ENCODE data around the gene KLHL7. TPM values are rescaled to one million over a fixed set of nuclear protein-coding genes. Genes with fewer than 3 reads are reported as not detected.

The KLHL7 gene
- polyA plus RNA-seq, 2 of the 4 experiments (the other 2 are of a cell fraction) = 23.3 to 45.4 TPM

DNA sequence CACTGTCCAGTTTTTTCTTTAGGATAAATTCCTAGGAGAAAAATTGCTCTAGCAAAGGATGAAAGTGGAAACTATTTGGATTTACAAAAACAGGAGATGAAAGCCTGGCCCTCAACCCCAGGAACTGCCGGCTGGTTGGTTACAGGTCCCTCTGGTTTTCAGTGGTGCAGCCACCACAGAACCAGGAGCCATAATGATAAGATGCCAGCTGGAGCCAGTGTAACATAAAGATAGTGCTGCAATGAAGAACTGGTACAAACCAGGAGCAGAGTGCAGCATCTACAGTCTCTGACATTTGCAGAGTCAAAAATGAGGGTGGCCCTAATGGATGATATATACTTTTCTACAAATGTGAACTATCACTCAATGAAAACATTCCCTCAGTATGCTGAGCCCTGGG, 55.9 kb downstream of the KLHL7 start:
- Histone ChIP-seq H3K4me1 (no peaks in the 10 kb centered on the region), H3K4me3 (no peak overlapping the region), H3K27ac (no peak overlapping the region), H3K4me2 (no peak overlapping the region), H3K9me3 (no peaks in the 10 kb centered on the region)
- ATAC-seq = no peak
- TF ChIP-seq ELK1 (IDR thresholded peaks at IDR 0.05; ENCODE audit: low read depth, low read length) = no peak
- no peak for TF ChIP-seq JUNB (IDR thresholded peaks at IDR 0.05)
- TF ChIP-seq ZSCAN20 (CRISPR knock-in tag; IDR thresholded peaks at IDR 0.05) = no peak
- TF ChIP-seq FOXS1 (CRISPR knock-in tag; IDR thresholded peaks at IDR 0.05) = no peak
- TF ChIP-seq KDM5A (IDR thresholded peaks at IDR 0.05) = no peak
- no peak for DNase-seq (ENCODE audit: low read depth in 1 of 2, low spot score in 1 of 2)
- ChIA-PET CTCF (no interaction called here), POLR2A (no interaction called here)
- FAIRE-seq = no peak
- WGBS (ENCODE audit: missing lambda C conversion rate) = 93% methylated on average over 1 of the region's 1 CpG

DNA sequence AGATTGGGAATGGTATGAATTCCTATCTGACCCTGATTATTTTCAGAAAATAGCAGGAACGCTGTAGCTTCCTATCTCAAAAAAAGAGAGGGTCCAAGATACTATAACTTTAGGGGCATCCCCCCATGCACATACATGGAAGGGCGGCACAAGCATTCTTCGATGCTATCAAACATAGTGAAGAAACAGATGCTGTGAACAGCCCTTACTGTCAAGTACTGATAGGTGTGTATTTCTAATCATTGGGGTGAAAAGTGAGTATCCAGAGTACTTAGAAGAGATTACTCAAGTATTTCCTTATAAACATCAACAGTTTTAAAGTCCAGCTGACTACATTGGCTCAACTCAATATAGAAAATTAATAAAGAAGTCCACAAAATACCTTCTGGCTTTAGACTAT, 59.3 kb downstream of the KLHL7 start:
- POLR2A ChIA-PET = no interaction called here
- ATAC-seq (no peak), DNase-seq (ENCODE audit: low read depth in 1 of 2, low spot score in 1 of 2) (no peak), FAIRE-seq (no peak)
- Histone ChIP-seq H3K9me3 (no peaks in the 10 kb centered on the region), H3K27ac (no peak overlapping the region), H3K4me2 (no peak overlapping the region), H3K4me3 (no peak overlapping the region), H3K4me1 (no peaks in the 10 kb centered on the region)
- TF ChIP-seq HOXA7 (CRISPR knock-in tag; IDR thresholded peaks at IDR 0.05) = no peak
- TF ChIP-seq NFE2L2 (conservative IDR thresholded peaks at IDR 0.05; ENCODE audit: low read length) = no peak
- TF ChIP-seq PHF8 (IDR thresholded peaks at IDR 0.05; ENCODE audit: borderline replicate concordance, low read depth) = no peak
- TF ChIP-seq EHMT2 (IDR thresholded peaks at IDR 0.05; ENCODE audit: low read depth) = no peak
- TF ChIP-seq HEYL (CRISPR knock-in tag; IDR thresholded peaks at IDR 0.05) = no peak
- TF ChIP-seq TFCP2L1 (CRISPR knock-in tag; IDR thresholded peaks at IDR 0.05) = no peak
- TF ChIP-seq SMC3 (IDR thresholded peaks at IDR 0.05) = no peak
- no peak for TF ChIP-seq HDAC2 (IDR thresholded peaks at IDR 0.05)
- no peak for TF ChIP-seq FOSB (CRISPR knock-in tag; IDR thresholded peaks at IDR 0.05)
- TF ChIP-seq CHD4 (IDR thresholded peaks at IDR 0.05; ENCODE audit: borderline replicate concordance) = no peak
- no peak for TF ChIP-seq ESRRA (IDR thresholded peaks at IDR 0.05; ENCODE audit: borderline replicate concordance, low read length)
- no peak for TF ChIP-seq NR3C1 (IDR thresholded peaks at IDR 0.05)
- no peak for TF ChIP-seq BHLHE40 (IDR thresholded peaks at IDR 0.05; ENCODE audit: low read depth, low read length)
- TF ChIP-seq, protein P1, sequence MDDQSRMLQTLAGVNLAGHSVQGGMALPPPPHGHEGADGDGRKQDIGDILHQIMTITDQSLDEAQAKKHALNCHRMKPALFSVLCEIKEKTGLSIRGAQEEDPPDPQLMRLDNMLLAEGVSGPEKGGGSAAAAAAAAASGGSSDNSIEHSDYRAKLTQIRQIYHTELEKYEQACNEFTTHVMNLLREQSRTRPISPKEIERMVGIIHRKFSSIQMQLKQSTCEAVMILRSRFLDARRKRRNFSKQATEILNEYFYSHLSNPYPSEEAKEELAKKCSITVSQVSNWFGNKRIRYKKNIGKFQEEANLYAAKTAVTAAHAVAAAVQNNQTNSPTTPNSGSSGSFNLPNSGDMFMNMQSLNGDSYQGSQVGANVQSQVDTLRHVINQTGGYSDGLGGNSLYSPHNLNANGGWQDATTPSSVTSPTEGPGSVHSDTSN (IDR thresholded peaks at IDR 0.05) = no peak
- TF ChIP-seq, protein P2, sequence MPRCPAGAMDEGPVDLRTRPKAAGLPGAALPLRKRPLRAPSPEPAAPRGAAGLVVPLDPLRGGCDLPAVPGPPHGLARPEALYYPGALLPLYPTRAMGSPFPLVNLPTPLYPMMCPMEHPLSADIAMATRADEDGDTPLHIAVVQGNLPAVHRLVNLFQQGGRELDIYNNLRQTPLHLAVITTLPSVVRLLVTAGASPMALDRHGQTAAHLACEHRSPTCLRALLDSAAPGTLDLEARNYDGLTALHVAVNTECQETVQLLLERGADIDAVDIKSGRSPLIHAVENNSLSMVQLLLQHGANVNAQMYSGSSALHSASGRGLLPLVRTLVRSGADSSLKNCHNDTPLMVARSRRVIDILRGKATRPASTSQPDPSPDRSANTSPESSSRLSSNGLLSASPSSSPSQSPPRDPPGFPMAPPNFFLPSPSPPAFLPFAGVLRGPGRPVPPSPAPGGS (IDR thresholded peaks at IDR 0.05) = no peak
- CTCF ChIA-PET = interaction anchor here (1.0 kb wide), 1 partner anchor 13 kb away, joined by 3 read pairs; no protein-coding TSS in a partner anchor
- WGBS (ENCODE audit: missing lambda C conversion rate) = 89% methylated on average over 3 of the region's 3 CpGs

GRCh38 chr7:23165316-23165715, 59.7 kb downstream of the KLHL7 start:
- no peak for ATAC-seq
- FAIRE-seq = no peak
- CTCF ChIA-PET = interaction anchor here (0.6 to 1.0 kb wide), 3 partner anchors 12 to 605 kb away, joined by 3 read pairs; no protein-coding TSS in a partner anchor
- H3K4me2 ChIP-seq = no peak overlapping the region
- WGBS (ENCODE audit: missing lambda C conversion rate) = 97% methylated on average over 1 of the region's 1 CpG
- H3K9me3 ChIP-seq = no peaks in the 10 kb centered on the region
- H3K4me3 ChIP-seq = no peak overlapping the region
- no peak for DNase-seq (ENCODE audit: low read depth in 1 of 2, low spot score in 1 of 2)
- POLR2A ChIA-PET = interaction anchor here (0.6 kb wide), 1 partner anchor 61 kb away, joined by 3 read pairs; no protein-coding TSS in a partner anchor
- no peaks in the 10 kb centered on the region for H3K4me1 ChIP-seq
- no peak overlapping the region for H3K27ac ChIP-seq
- TF ChIP-seq, protein P3, sequence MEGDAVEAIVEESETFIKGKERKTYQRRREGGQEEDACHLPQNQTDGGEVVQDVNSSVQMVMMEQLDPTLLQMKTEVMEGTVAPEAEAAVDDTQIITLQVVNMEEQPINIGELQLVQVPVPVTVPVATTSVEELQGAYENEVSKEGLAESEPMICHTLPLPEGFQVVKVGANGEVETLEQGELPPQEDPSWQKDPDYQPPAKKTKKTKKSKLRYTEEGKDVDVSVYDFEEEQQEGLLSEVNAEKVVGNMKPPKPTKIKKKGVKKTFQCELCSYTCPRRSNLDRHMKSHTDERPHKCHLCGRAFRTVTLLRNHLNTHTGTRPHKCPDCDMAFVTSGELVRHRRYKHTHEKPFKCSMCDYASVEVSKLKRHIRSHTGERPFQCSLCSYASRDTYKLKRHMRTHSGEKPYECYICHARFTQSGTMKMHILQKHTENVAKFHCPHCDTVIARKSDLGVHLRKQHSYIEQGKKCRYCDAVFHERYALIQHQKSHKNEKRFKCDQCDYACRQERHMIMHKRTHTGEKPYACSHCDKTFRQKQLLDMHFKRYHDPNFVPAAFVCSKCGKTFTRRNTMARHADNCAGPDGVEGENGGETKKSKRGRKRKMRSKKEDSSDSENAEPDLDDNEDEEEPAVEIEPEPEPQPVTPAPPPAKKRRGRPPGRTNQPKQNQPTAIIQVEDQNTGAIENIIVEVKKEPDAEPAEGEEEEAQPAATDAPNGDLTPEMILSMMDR (IDR thresholded peaks at IDR 0.05) = no peak
- TF ChIP-seq EHF (CRISPR knock-in tag; IDR thresholded peaks at IDR 0.05) = no peak
